Kidney (tissue), 14 donors: Measurements from ENCODE around the gene PLA2G2C. TPM values are rescaled to one million over a fixed set of nuclear protein-coding genes. Genes with fewer than 3 reads are reported as not detected.

Source experiments
- DNase-seq, 5 donors: peaks; one replicate each; pipeline ENCODE4 v3.0.0-alpha.2; 2013 to 2020
- FAIRE-seq: peaks from 2 replicates; lab custom pipeline; 2012; peaks lifted over from hg19 to GRCh38; lab: Jason Lieb, UNC
- H3K27ac ChIP-seq, 2 donors: one replicate each; pipeline ENCODE4 v1.7.0; 2013; ENCODE audit warnings: low read depth in 2 of 2, low read length in 2 of 2, inconsistent platforms in 1 of 2
- H3K27me3 ChIP-seq: one replicate; pipeline ENCODE4 v1.7.1; 2013; ENCODE audit warnings: low read length, inconsistent platforms; ENCODE audit not compliant: control insufficient read depth, insufficient read depth
- H3K36me3 ChIP-seq, 3 donors: one replicate each; pipeline versions ENCODE4 v1.7.0 to v1.7.1; 2013; ENCODE audit warnings: low read length in 3 of 3, control low read depth in 1 of 3, inconsistent platforms in 1 of 3; ENCODE audit not compliant: insufficient read depth in 3 of 3, control insufficient read depth in 2 of 3
- H3K4me1 ChIP-seq, 3 donors: one replicate each; pipeline versions ENCODE4 v1.7.0 to v1.7.1; 2013; ENCODE audit warnings: low read length in 3 of 3, inconsistent platforms in 1 of 3, low read depth in 1 of 3; ENCODE audit not compliant: control insufficient read depth in 2 of 3, insufficient read depth in 2 of 3
- H3K4me3 ChIP-seq, 3 donors: one replicate each; pipeline versions ENCODE4 v1.7.0 to v1.8.1; 2013; ENCODE audit warnings: low read length in 3 of 3, control low read depth in 1 of 3, inconsistent platforms in 1 of 3
- H3K9ac ChIP-seq, 3 donors: one replicate each; pipeline versions ENCODE4 v1.7.0 to v1.7.1; 2013; ENCODE audit warnings: low read length in 3 of 3, control low read depth in 1 of 3, inconsistent platforms in 1 of 3
- H3K9me3 ChIP-seq, 3 donors: one replicate each; pipeline versions ENCODE4 v1.7.0 to v1.7.1; 2013; ENCODE audit warnings: low read length in 3 of 3, control low read depth in 1 of 3, inconsistent platforms in 1 of 3; ENCODE audit not compliant: control insufficient read depth in 2 of 3, insufficient read depth in 1 of 3
- CTCF ChIP-seq: IDR thresholded peaks from 3 replicates; pipeline ENCODE4 v1.5.1; 2012; ENCODE audit warnings: mild to moderate bottlenecking, moderate library complexity, borderline replicate concordance; ENCODE audit not compliant: insufficient read depth; ENCODE audit errors: extremely low read depth
- intact Hi-C: fragments of 100-400 bp; cut with DNase I; formaldehyde crosslinking; loops from one replicate; pipeline ENCODE4 v1.11.1; 2022
- polyA plus RNA-seq: library from polyadenylated mRNA; stranded (reverse); fragments of 350-450 nt; fragmentation: Illumina TruSeq; extraction: RNeasy Lipid Tissue Mini Kit (QIAGEN cat#74804); gene quantifications from one replicate; pipeline ENCODE4 v1.2.3, GENCODE V29; 2014; ENCODE audit warnings: low read depth, low replicate concordance; ENCODE audit not compliant: insufficient read depth
- total RNA-seq: library from RNA; stranded (reverse); fragmentation: NEBNext Ultra II Directional; extraction: Animal tissue kit (Norgen Biotek cat#: 25700); gene quantifications from one replicate; pipeline ENCODE4 v1.2.1, GENCODE V29; 2021
- donor health status: control.
- donor health status: control.
- donor health status: control.
- donor health status: control.
- donor health status: control.
- donor health status: DM: yes; HTN: yes; CAD: no.
- donor health status: Normal renal cell carcinoma (clear cell type).

PLA2G2C gene
- total and polyA plus RNA-seq, 2 donors from 2014 or later: 0.31 TPM; not detected in 1

- Histone ChIP-seq H3K9me3 (no peaks in the 10 kb centered on the region), H3K9ac (no peak overlapping the region), H3K27me3 (no peaks in the 10 kb centered on the region), H3K4me3 (no peak overlapping the region), H3K27ac (no peak overlapping the region), H3K4me1 (peaks cover 0 to 4% (median 0%) of the 10 kb centered on the region in 3 donors), H3K36me3 (no peaks in the 10 kb centered on the region)
- DNase-seq: no peak
- TF ChIP-seq CTCF: no peak
- FAIRE-seq: no peak
- intact Hi-C loops: loop anchor here (5.0 kb wide), 1 partner anchor 235 kb away; no protein-coding TSS in a partner anchor
Measured at GRCh38 chr1:20152599-20152930, 33.8 kb downstream of the PLA2G2C start.

GRCh38 chr1:20151906-20152598, 34.3 kb downstream of the PLA2G2C start:
- DNase-seq: peak; percentile 77 to 93 (median 87)
- peak overlapping the region in 2 of 3 donors; percentile 50 to 57 for H3K4me3 ChIP-seq
- H3K9me3 ChIP-seq: no peaks in the 10 kb centered on the region
- H3K27me3 ChIP-seq: no peaks in the 10 kb centered on the region
- TF ChIP-seq CTCF: peak; percentile 89
- intact Hi-C loops: loop anchor here (5.0 kb wide), 1 partner anchor 235 kb away; no protein-coding TSS in a partner anchor
- H3K4me1 ChIP-seq: peaks cover 0 to 4% (median 0%) of the 10 kb centered on the region in 3 donors
- no peak for FAIRE-seq
- no peak overlapping the region for H3K27ac ChIP-seq
- peak overlapping the region in 2 of 3 donors; percentile 34 to 41 for H3K9ac ChIP-seq
- H3K36me3 ChIP-seq: no peaks in the 10 kb centered on the region

- intact Hi-C loops: loop anchor here (5.0 kb wide), 1 partner anchor 234 kb away; no protein-coding TSS in a partner anchor
Measured at GRCh38 chr1:20150969-20151368, 35.3 kb downstream of the PLA2G2C start.

More at GRCh38 chr1:20150969-20151368, 35.3 kb downstream of the PLA2G2C start:
- DNase-seq (peak in 1 of 5 donors; percentile 40), FAIRE-seq (no peak)
- no peak for TF ChIP-seq CTCF
- no peak overlapping the region for H3K27ac ChIP-seq
- H3K9me3 ChIP-seq: no peaks in the 10 kb centered on the region
- no peaks in the 10 kb centered on the region for H3K27me3 ChIP-seq
- H3K4me3 ChIP-seq: no peak overlapping the region
- no peaks in the 10 kb centered on the region for H3K36me3 ChIP-seq
- H3K4me1 ChIP-seq: peaks cover 0 to 4% (median 0%) of the 10 kb centered on the region in 3 donors
- H3K9ac ChIP-seq: no peak overlapping the region
